WTC11 (cell line): Measurements from ENCODE around the gene COMMD8. TPM values are rescaled to one million over a fixed set of nuclear protein-coding genes. Genes with fewer than 3 reads are reported as not detected.

Experiments used
- ATAC-seq: fragments of 200-7000 bp; cut with Tn5 transposase; 2 replicates; pipeline ENCODE4 v1.10.0; 2021; ENCODE audit warnings: mild to moderate bottlenecking, moderate library complexity
- CTCF ChIA-PET: fragments of 300-600 bp; sonication (Branson Sonifier 250); formaldehyde crosslinking; loops from one replicate; lab custom pipeline; 2021; ENCODE audit warnings: antibody characterized with exemption; lab: Charles Lee
- POLR2A ChIA-PET: fragments of 350-600 bp; sonication (Branson Sonifier 250); formaldehyde crosslinking; loops from one replicate; lab custom pipeline; 2021; ENCODE audit warnings: antibody characterized with exemption; lab: Charles Lee
- DNase-seq: peaks from one replicate; pipeline ENCODE4 v3.0.0; 2021; ENCODE audit warnings: low spot score
- H3K27ac Mint-ChIP-seq: 2 replicates; pipeline ENCODE4 v1.8.0; 2021; ENCODE audit warnings: mixed read lengths
- H3K27me3 Mint-ChIP-seq: 2 replicates; pipeline ENCODE4 v1.8.0; 2021; ENCODE audit warnings: low read depth, mild to moderate bottlenecking, moderate library complexity, mixed read lengths
- H3K36me3 Mint-ChIP-seq: 2 replicates; pipeline ENCODE4 v1.8.0; 2021; ENCODE audit warnings: mixed read lengths
- H3K4me1 Mint-ChIP-seq: 2 replicates; pipeline ENCODE4 v1.8.0; 2022; ENCODE audit warnings: mixed read lengths
- H3K4me3 Mint-ChIP-seq: 2 replicates; pipeline ENCODE4 v1.8.0; 2021; ENCODE audit warnings: mild to moderate bottlenecking, moderate library complexity, mixed read lengths
- H3K9me3 Mint-ChIP-seq: 2 replicates; pipeline ENCODE4 v1.8.0; 2021; ENCODE audit warnings: mixed read lengths
- ARID4B ChIP-seq: sonication (generic); formaldehyde crosslinking; IDR thresholded peaks from 2 replicates; pipeline ENCODE4 v1.8.0; 2023; ENCODE audit warnings: missing genetic modification reagents, mild to moderate bottlenecking, borderline replicate concordance
- ATF1 ChIP-seq: sonication (generic); formaldehyde crosslinking; IDR thresholded peaks from 2 replicates; pipeline ENCODE4 v1.8.1; 2023; ENCODE audit warnings: mild to moderate bottlenecking, moderate library complexity, missing genetic modification reagents
- ATF2 ChIP-seq: sonication (generic); formaldehyde crosslinking; IDR thresholded peaks from 2 replicates; pipeline ENCODE4 v1.8.1; 2022; ENCODE audit warnings: low read depth, missing genetic modification reagents, borderline replicate concordance
- CREB1 ChIP-seq: sonication (generic); formaldehyde crosslinking; IDR thresholded peaks from 2 replicates; pipeline ENCODE4 v1.8.0; 2023; ENCODE audit warnings: mild to moderate bottlenecking, missing genetic modification reagents
- E2F1 ChIP-seq: sonication (generic); formaldehyde crosslinking; IDR thresholded peaks from 2 replicates; pipeline ENCODE4 v1.8.0; 2022; ENCODE audit warnings: mild to moderate bottlenecking, missing genetic modification reagents
- E2F5 ChIP-seq: sonication (generic); formaldehyde crosslinking; IDR thresholded peaks from 2 replicates; pipeline ENCODE4 v1.8.1; 2022; ENCODE audit warnings: mild to moderate bottlenecking, moderate library complexity, missing genetic modification reagents
- EMX1 ChIP-seq: fragments of 250-450 bp; sonication (Bioruptor Pico); IDR thresholded peaks from 2 replicates; pipeline ENCODE4 v1.8.0; 2021; ENCODE audit warnings: mild to moderate bottlenecking
- FOXP1 ChIP-seq: sonication (generic); formaldehyde crosslinking; IDR thresholded peaks from 2 replicates; pipeline ENCODE4 v1.8.0; 2022; ENCODE audit warnings: missing genetic modification reagents, mild to moderate bottlenecking, moderate library complexity, borderline replicate concordance
- GABPB1 ChIP-seq: sonication (generic); formaldehyde crosslinking; IDR thresholded peaks from 2 replicates; pipeline ENCODE4 v1.8.1; 2023; ENCODE audit warnings: mild to moderate bottlenecking, missing genetic modification reagents
- HMGXB4 ChIP-seq: sonication (generic); formaldehyde crosslinking; IDR thresholded peaks from 2 replicates; pipeline ENCODE4 v1.8.1; 2023; ENCODE audit warnings: mild to moderate bottlenecking, moderate library complexity, missing genetic modification reagents
- JUN ChIP-seq: sonication (generic); formaldehyde crosslinking; IDR thresholded peaks from 2 replicates; pipeline ENCODE4 v1.8.0; 2023; ENCODE audit warnings: mild to moderate bottlenecking, missing genetic modification reagents
- NFATC4 ChIP-seq: fragments of 250-450 bp; sonication (Bioruptor Pico); IDR thresholded peaks from 2 replicates; pipeline ENCODE4 v1.9.0; 2021; ENCODE audit warnings: mild to moderate bottlenecking
- NR1H2 ChIP-seq: sonication (generic); formaldehyde crosslinking; IDR thresholded peaks from 2 replicates; pipeline ENCODE4 v1.9.0; 2021; ENCODE audit warnings: mild to moderate bottlenecking, moderate library complexity, missing genetic modification reagents
- OVOL2 ChIP-seq: fragments of 250-450 bp; sonication (Bioruptor Pico); IDR thresholded peaks from 2 replicates; pipeline ENCODE4 v1.9.0; 2021; ENCODE audit warnings: mild to moderate bottlenecking, borderline replicate concordance
- SP1 ChIP-seq: sonication (generic); formaldehyde crosslinking; conservative IDR thresholded peaks from 2 replicates; pipeline ENCODE4 v1.8.1; 2022; ENCODE audit warnings: missing genetic modification reagents
- STAT6 ChIP-seq: sonication (generic); formaldehyde crosslinking; conservative IDR thresholded peaks from 2 replicates; pipeline ENCODE4 v1.8.1; 2023; ENCODE audit warnings: mild to moderate bottlenecking, low read depth, missing genetic modification reagents, moderate library complexity
- TCF7 ChIP-seq: sonication (generic); formaldehyde crosslinking; IDR thresholded peaks from 2 replicates; pipeline ENCODE4 v1.8.0; 2022; ENCODE audit warnings: mild to moderate bottlenecking, low read depth, missing genetic modification reagents, moderate library complexity
- TEAD1 ChIP-seq: sonication (generic); formaldehyde crosslinking; IDR thresholded peaks from 2 replicates; pipeline ENCODE4 v1.8.0; 2022; ENCODE audit warnings: mild to moderate bottlenecking, missing genetic modification reagents
- ZNF121 ChIP-seq: sonication (generic); formaldehyde crosslinking; IDR thresholded peaks from 2 replicates; pipeline ENCODE4 v1.8.0; 2023; ENCODE audit warnings: missing genetic modification reagents
- ZNF317 ChIP-seq: sonication (generic); formaldehyde crosslinking; IDR thresholded peaks from 2 replicates; pipeline ENCODE4 v1.8.1; 2023; ENCODE audit warnings: low read depth, mild to moderate bottlenecking, moderate library complexity, missing genetic modification reagents, borderline replicate concordance
- ZNF671 ChIP-seq: fragments of 250-450 bp; sonication (Bioruptor Pico); IDR thresholded peaks from 2 replicates; pipeline ENCODE4 v1.8.0; 2021; ENCODE audit warnings: mild to moderate bottlenecking
- total RNA-seq: library from RNA; stranded (reverse); gene quantifications from 3 replicates; pipeline ENCODE4 v1.2.3, GENCODE V29; 2021

The COMMD8 gene
- total RNA-seq, 1 experiment from 2014 or later: 8.1 TPM

GRCh38 chr4:47475411-47475810 is 11.9 kb upstream of the COMMD8 start (continued):
- TF ChIP-seq ARID4B (CRISPR knock-in tag) (no peak), ZNF317 (no peak), TEAD1 (CRISPR knock-in tag) (no peak), CREB1 (CRISPR knock-in tag) (no peak), ZNF121 (no peak), GABPB1 (CRISPR knock-in tag) (no peak), JUN (CRISPR knock-in tag) (no peak)

- no peak overlapping the region for H3K27ac Mint-ChIP-seq
- ChIA-PET POLR2A (no interaction called here), CTCF (no interaction called here)
- no peaks in the 10 kb centered on the region for H3K27me3 Mint-ChIP-seq
- ATAC-seq (no peak), DNase-seq (no peak)
- peaks cover 18% of the 10 kb centered on the region for H3K4me1 Mint-ChIP-seq
- no peaks in the 10 kb centered on the region for H3K9me3 Mint-ChIP-seq
- no peak overlapping the region for H3K4me3 Mint-ChIP-seq
- no peaks in the 10 kb centered on the region for H3K36me3 Mint-ChIP-seq
- TF ChIP-seq SP1 (CRISPR knock-in tag) (no peak), ZNF671 (CRISPR knock-in tag) (no peak), HMGXB4 (CRISPR knock-in tag) (no peak), ARID4B (CRISPR knock-in tag) (no peak), NR1H2 (CRISPR knock-in tag) (no peak), TCF7 (CRISPR knock-in tag) (no peak), STAT6 (no peak), E2F5 (CRISPR knock-in tag) (no peak), FOXP1 (CRISPR knock-in tag) (no peak), E2F1 (CRISPR knock-in tag) (no peak), NFATC4 (CRISPR knock-in tag) (no peak), JUN (CRISPR knock-in tag) (no peak), EMX1 (CRISPR knock-in tag) (no peak), OVOL2 (no peak), ATF2 (CRISPR knock-in tag) (no peak), ATF1 (CRISPR knock-in tag) (no peak)
Measured at GRCh38 chr4:47474799-47475198, 11.3 kb upstream of the COMMD8 start.
